ENCODE measurements around the gene RAVER1.

RAVER1 gene

DNA sequence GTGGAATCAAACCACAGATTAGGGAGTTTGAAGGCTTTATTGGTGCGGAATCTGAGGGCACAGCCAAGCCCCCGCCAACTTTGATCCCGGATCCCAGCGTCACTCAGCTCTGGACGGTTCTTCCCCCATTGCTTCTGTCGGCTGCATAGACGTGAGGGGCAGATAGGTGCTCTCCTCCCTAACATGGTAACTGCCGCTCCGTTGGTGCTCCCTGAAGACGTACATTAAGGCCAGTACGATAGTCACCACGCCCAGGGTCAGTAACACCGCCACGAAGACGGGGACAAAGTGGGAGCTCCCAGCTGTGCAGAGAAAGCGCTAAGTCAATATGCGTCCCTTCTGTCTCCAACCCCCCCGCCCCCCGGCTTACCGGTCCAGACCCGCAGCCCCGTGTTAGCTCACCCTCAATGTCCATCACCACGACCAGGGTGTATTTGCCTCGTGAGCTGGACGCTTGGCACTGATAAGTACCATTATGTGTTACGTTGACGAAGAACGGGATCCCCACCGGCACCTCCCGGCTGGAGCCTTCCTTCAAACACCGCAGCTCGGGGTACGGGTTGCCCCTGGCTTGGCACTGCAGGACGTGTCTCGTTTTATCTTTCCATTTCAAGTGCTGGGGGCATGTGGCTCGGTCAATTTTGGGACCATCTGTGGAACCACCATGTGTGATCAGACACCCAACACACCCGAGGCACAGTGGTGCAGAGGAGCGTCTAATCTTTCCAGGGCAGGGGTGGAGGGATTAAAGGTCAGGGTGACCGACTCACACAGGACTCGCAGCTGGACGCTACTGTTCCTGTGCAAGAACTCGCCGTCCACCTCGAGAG lies 644 bp upstream of the RAVER1 start:
- no peak for DNase-seq
- TF ChIP-seq POLR2A (IDR thresholded peaks at IDR 0.05; ENCODE audit: low read length) (no peak), GATA1 (IDR thresholded peaks at IDR 0.05; ENCODE audit: low read depth, low read length) (no peak)

- no peak for TF ChIP-seq GATA1 (IDR thresholded peaks at IDR 0.05; ENCODE audit: low read depth, low read length)
- no peak for TF ChIP-seq POLR2A (IDR thresholded peaks at IDR 0.05; ENCODE audit: low read length)
- no peak for DNase-seq
These were observed 968 bp downstream of the RAVER1 start for GRCh38 chr19:10332158-10332964.

GRCh38 chr19:10329555-10329954 lies 3.8 kb downstream of the RAVER1 start:
- DNase-seq, result no peak
- TF ChIP-seq GATA1 (IDR thresholded peaks at IDR 0.05; ENCODE audit: low read depth, low read length) (no peak), POLR2A (IDR thresholded peaks at IDR 0.05; ENCODE audit: low read length) (no peak)

- TF ChIP-seq GATA1 (IDR thresholded peaks at IDR 0.05; ENCODE audit: low read depth, low read length) (no peak), POLR2A (IDR thresholded peaks at IDR 0.05; ENCODE audit: low read length) (no peak)
- DNase-seq, result no peak
These were observed 4.5 kb downstream of the RAVER1 start for GRCh38 chr19:10328558-10329429.

GRCh38 chr19:10327793-10328192 lies 5.5 kb downstream of the RAVER1 start:
- TF ChIP-seq GATA1 (IDR thresholded peaks at IDR 0.05; ENCODE audit: low read depth, low read length), result no peak
- TF ChIP-seq POLR2A (IDR thresholded peaks at IDR 0.05; ENCODE audit: low read length), result no peak
- DNase-seq, result no peak

DNA sequence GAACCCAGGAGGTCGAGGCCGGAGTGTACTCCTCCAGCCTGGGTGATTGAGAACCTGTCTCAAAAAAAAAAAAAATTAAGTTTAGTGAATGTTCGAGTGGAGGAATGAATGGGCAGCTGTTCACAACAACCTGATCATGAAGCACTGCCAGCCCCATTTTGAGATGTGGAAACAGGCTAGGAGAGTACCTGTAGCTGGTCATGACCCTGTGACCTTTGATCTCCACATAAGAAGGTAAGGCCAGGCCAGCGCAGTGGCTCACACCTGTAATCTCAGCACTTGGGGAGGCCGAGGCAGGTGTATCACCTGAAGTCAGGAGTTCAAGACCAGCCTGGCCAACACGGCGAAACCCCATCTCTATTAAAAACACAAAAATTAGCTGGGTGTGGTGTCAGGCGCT lies 7.6 kb downstream of the RAVER1 start:
- no peak for DNase-seq
- TF ChIP-seq GATA1 (IDR thresholded peaks at IDR 0.05; ENCODE audit: low read depth, low read length), result no peak
- no peak for TF ChIP-seq POLR2A (IDR thresholded peaks at IDR 0.05; ENCODE audit: low read length)

DNA sequence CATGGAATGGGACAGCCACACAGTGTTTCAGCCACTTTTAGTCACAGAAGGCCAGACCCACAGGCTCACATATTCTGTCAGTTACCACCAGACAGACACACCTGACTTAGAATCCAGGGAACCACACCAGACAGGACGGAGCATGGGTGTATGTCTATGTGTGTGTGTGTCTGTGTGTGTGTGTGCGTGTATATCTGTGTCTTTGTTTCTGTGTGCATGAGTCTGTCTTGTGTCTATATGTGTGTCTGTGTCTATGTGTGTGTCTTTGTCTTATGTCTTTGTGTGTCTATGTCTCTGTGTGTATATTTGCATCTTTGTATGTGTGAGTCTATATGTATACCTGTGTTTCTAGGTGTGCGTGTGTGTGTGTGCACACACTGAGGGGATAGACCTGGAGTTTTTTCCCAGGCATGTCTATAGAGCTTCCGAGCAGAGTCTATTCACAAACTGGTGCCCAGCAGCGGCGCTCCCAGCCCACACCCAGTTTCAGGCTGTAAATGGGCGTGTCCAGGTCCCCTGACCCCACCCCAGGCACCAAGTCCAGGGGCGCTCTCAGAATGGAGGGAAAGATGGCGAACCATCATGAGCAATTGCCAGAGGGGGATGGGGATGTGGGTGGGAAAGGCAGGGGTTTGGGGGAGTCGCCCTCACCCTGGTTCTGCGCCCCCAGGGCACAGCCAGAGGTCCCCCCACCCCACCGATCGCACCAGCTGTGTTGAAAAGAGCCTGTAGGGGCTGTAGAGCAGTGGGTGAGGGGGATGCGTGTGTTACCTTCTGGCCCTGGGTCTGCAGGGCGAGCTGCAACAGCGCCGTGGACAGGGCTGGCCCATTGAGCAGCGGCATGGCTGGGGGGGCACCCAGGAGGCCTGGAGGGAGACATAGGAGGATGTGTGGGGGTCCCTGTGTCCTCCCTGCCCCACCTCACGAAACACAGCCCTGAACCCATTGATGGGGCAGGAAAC lies 11.2 kb downstream of the RAVER1 start:
- TF ChIP-seq GATA1 (IDR thresholded peaks at IDR 0.05; ENCODE audit: low read depth, low read length), result no peak
- no peak for TF ChIP-seq POLR2A (IDR thresholded peaks at IDR 0.05; ENCODE audit: low read length)
- DNase-seq, result no peak

DNA sequence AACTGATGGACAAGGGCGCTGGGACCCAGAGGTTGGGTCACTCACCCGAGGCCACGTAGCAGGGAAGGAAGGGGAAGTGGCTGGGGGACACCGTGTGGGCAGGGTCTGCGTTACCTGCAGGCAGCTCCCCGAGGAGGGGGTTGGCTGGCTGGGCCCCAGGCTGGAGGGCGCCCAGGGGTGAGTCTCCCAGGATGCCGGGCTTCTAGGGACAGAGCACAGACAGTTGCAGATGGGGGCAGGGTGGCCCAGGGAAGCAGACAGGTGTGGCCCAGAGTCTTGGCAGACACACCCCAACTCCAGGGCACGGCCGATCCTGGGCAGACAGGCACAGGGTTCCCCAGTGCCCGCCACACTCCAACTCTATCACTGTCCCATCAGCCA lies 11.9 kb downstream of the RAVER1 start:
- no peak for DNase-seq
- TF ChIP-seq POLR2A (IDR thresholded peaks at IDR 0.05; ENCODE audit: low read length) (no peak), GATA1 (IDR thresholded peaks at IDR 0.05; ENCODE audit: low read depth, low read length) (no peak)

- DNase-seq, result no peak
- TF ChIP-seq GATA1 (IDR thresholded peaks at IDR 0.05; ENCODE audit: low read depth, low read length) (no peak), POLR2A (IDR thresholded peaks at IDR 0.05; ENCODE audit: low read length) (no peak)
These were observed 12.5 kb downstream of the RAVER1 start for GRCh38 chr19:10320602-10321416.

DNA sequence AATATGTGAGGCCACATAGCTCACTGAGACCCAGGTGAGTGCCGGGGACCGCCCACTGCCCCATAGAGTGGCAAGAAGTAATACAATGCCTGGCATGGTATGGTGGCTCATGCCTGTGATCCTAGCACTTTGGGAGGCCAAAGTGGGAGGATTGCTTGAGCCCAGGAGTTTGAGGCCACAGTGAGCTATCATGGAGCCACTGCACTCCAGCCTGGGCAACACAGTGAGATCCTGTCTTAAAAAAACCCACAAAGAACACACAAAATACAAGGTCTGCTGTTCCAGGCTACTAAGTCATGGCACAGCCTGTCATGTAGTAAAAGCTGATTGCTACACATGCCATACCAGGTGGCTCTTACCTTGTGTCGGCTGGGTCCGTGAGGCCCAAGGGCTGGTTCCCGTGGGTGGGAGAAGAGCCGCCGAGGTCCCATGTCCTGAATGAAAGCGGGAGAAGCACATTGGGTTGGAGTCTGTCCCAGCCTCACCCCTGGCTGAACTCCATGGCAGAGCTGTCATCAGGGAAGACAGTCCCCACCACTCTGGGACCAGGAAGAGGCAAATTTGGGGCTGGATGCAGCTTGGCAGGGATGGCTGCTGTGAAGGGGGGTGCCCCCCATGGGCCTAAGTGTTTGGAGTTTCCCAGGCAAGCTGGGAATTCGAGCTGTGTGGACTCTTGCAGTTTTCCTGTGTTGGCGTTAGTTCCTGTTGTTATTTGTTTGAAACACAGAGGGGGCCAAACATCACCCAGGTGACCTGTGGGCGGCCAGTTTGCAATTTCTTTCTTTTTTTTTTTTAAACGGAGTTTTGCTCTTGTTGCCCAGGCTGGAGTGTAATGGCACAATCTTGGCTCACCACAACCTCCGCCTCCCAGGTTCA lies 14.3 kb downstream of the RAVER1 start:
- TF ChIP-seq POLR2A (IDR thresholded peaks at IDR 0.05; ENCODE audit: low read length) (no peak), GATA1 (IDR thresholded peaks at IDR 0.05; ENCODE audit: low read depth, low read length) (no peak)
- DNase-seq, result no peak

- DNase-seq, result no peak
- TF ChIP-seq GATA1 (IDR thresholded peaks at IDR 0.05; ENCODE audit: low read depth, low read length) (no peak), POLR2A (IDR thresholded peaks at IDR 0.05; ENCODE audit: low read length) (no peak)
These were observed 15.4 kb downstream of the RAVER1 start for GRCh38 chr19:10317857-10318462.

Data from erythroblast (primary cell).